OCI-LY1 (cell line): ENCODE measurements around the gene MKRN2.

Experiments used
- H2AFZ ChIP-seq: fragments of 200-600 bp; sonication (generic), shearing (Covaris generic); 2 replicates; pipeline ENCODE4 v1.6.0; 2014; ENCODE audit warnings: antibody characterized with exemption, mild to moderate bottlenecking, low read length
- H3F3A ChIP-seq: fragments of 200-600 bp; sonication (generic), shearing (Covaris generic); 2 replicates; pipeline ENCODE4 v1.6.0; 2014; ENCODE audit warnings: mild to moderate bottlenecking, antibody characterized with exemption, low read length, moderate library complexity; ENCODE audit not compliant: insufficient read depth
- H3K27ac ChIP-seq: fragments of 200-600 bp; sonication (generic); 2 replicates; pipeline ENCODE4 v1.5.1; 2014; ENCODE audit warnings: low read length, mixed run types, mild to moderate bottlenecking, low read depth; ENCODE audit not compliant: poor library complexity, severe bottlenecking
- H3K27me3 ChIP-seq: fragments of 200-600 bp; sonication (generic); 2 replicates; pipeline ENCODE4 v1.6.0; 2014; ENCODE audit warnings: antibody characterized with exemption, mild to moderate bottlenecking, low read length, moderate library complexity; ENCODE audit not compliant: insufficient read depth
- H3K36me3 ChIP-seq: fragments of 200-600 bp; sonication (generic); 2 replicates; pipeline ENCODE4 v1.6.1; 2014; ENCODE audit warnings: mild to moderate bottlenecking, antibody characterized with exemption, low read length, moderate library complexity, mixed read lengths; ENCODE audit not compliant: insufficient read depth
- H3K4me1 ChIP-seq: fragments of 200-600 bp; sonication (generic); 2 replicates; pipeline ENCODE4 v1.5.1; 2014; ENCODE audit warnings: mild to moderate bottlenecking, low read length, moderate library complexity; ENCODE audit not compliant: insufficient read depth, severe bottlenecking
- H3K4me2 ChIP-seq: fragments of 200-600 bp; sonication (generic), shearing (Covaris generic); 2 replicates; pipeline ENCODE4 v1.6.1; 2014; ENCODE audit warnings: low read length
- H3K4me3 ChIP-seq: fragments of 200-600 bp; sonication (generic); 2 replicates; pipeline ENCODE4 v1.5.1; 2014; ENCODE audit warnings: low read length, low read depth, mild to moderate bottlenecking, mixed read lengths; ENCODE audit not compliant: poor library complexity, severe bottlenecking
- H3K79me2 ChIP-seq: fragments of 200-600 bp; shearing (Covaris generic); 2 replicates; pipeline ENCODE4 v1.6.1; 2016; ENCODE audit warnings: mixed run types, low read length, mixed read lengths; ENCODE audit not compliant: insufficient read depth
- H3K9ac ChIP-seq: fragments of 200-600 bp; sonication (generic), shearing (Covaris generic); 2 replicates; pipeline ENCODE4 v1.6.1; 2014; ENCODE audit warnings: mild to moderate bottlenecking, low read length, mixed read lengths
- H3K9me2 ChIP-seq: fragments of 200-600 bp; sonication (generic), shearing (Covaris generic); 2 replicates; pipeline ENCODE4 v1.6.1; 2014; ENCODE audit warnings: low read depth, mild to moderate bottlenecking, low read length, mixed read lengths
- H3K9me3 ChIP-seq: fragments of 200-600 bp; shearing (Covaris generic); 2 replicates; pipeline ENCODE4 v1.6.1; 2014; ENCODE audit warnings: low read length, mixed read lengths
- H4K20me1 ChIP-seq: fragments of 200-600 bp; sonication (generic), shearing (Covaris generic); 2 replicates; pipeline ENCODE4 v1.6.0; 2016; ENCODE audit warnings: mild to moderate bottlenecking, low read length; ENCODE audit not compliant: insufficient read depth
- CTCF ChIP-seq: fragments of 200-600 bp; sonication (generic), shearing (Covaris generic); IDR thresholded peaks from 2 replicates; pipeline ENCODE4 v1.5.1; 2017; ENCODE audit warnings: mild to moderate bottlenecking, antibody characterized with exemption, low read length, moderate library complexity, mixed read lengths
- EZH2 ChIP-seq: fragments of 200-600 bp; sonication (generic), shearing (Covaris generic); IDR thresholded peaks from 2 replicates; pipeline ENCODE4 v1.8.0; 2017; ENCODE audit warnings: borderline replicate concordance, mixed run types, mild to moderate bottlenecking, antibody characterized with exemption, low read length, moderate library complexity, mixed read lengths

The MKRN2 gene

GRCh38 chr3:12556690-12557472 is at the start of gene MKRN2:
MKRN2 (plus strand) TSS chr3:12557087; CDS start chr3:12557151, 64 bp downstream.
- H3K36me3 ChIP-seq, result no peaks in the 10 kb centered on the region
- H3K27ac ChIP-seq, result peak within 1 kb of the TSS; percentile 16
- H3K9ac ChIP-seq, result peak within 1 kb of the TSS; percentile 82
- H3K4me2 ChIP-seq, result peak within 1 kb of the TSS; percentile 100
- H4K20me1 ChIP-seq, result no peaks in the 10 kb centered on the region
- peaks cover 46% of the 10 kb centered on the region for H3K79me2 ChIP-seq
- peaks cover 53% of the 10 kb centered on the region for H3K4me1 ChIP-seq
- peak within 1 kb of the TSS; percentile 98 for H2AFZ ChIP-seq
- H3K27me3 ChIP-seq, result no peaks in the 10 kb centered on the region
- TF ChIP-seq CTCF, result no peak
- no peak for TF ChIP-seq EZH2
- no peaks in the 10 kb centered on the region for H3K9me2 ChIP-seq
- no peaks in the 10 kb centered on the region for H3K9me3 ChIP-seq
- no peaks in the 10 kb centered on the region for H3F3A ChIP-seq
- peak within 1 kb of the TSS; percentile 82 for H3K4me3 ChIP-seq

- no peaks in the 10 kb centered on the region for H3F3A ChIP-seq
- no peak overlapping the region for H3K27ac ChIP-seq
- H4K20me1 ChIP-seq, result no peaks in the 10 kb centered on the region
- H3K4me1 ChIP-seq, result no peaks in the 10 kb centered on the region
- H3K4me3 ChIP-seq, result no peak overlapping the region
- no peak for TF ChIP-seq CTCF
- no peak for TF ChIP-seq EZH2
- H3K9me2 ChIP-seq, result no peaks in the 10 kb centered on the region
- H2AFZ ChIP-seq, result no peak overlapping the region
- H3K36me3 ChIP-seq, result peaks cover 31% of the 10 kb centered on the region
- no peaks in the 10 kb centered on the region for H3K27me3 ChIP-seq
- H3K4me2 ChIP-seq, result no peak overlapping the region
- no peaks in the 10 kb centered on the region for H3K9me3 ChIP-seq
- H3K9ac ChIP-seq, result no peak overlapping the region
- no peaks in the 10 kb centered on the region for H3K79me2 ChIP-seq
Observed at GRCh38 chr3:12507591-12508281, 49.2 kb upstream of the MKRN2 start.

- peaks cover 27% of the 10 kb centered on the region for H3K36me3 ChIP-seq
- H3K4me2 ChIP-seq, result no peak overlapping the region
- no peaks in the 10 kb centered on the region for H3K9me3 ChIP-seq
- no peak overlapping the region for H3K9ac ChIP-seq
- no peaks in the 10 kb centered on the region for H4K20me1 ChIP-seq
- no peaks in the 10 kb centered on the region for H3K9me2 ChIP-seq
- TF ChIP-seq CTCF (no peak), EZH2 (no peak)
- no peaks in the 10 kb centered on the region for H3F3A ChIP-seq
- no peaks in the 10 kb centered on the region for H3K4me1 ChIP-seq
- H2AFZ ChIP-seq, result no peak overlapping the region
- no peak overlapping the region for H3K27ac ChIP-seq
- no peak overlapping the region for H3K4me3 ChIP-seq
- no peaks in the 10 kb centered on the region for H3K27me3 ChIP-seq
- H3K79me2 ChIP-seq, result no peaks in the 10 kb centered on the region
Observed at GRCh38 chr3:12508291-12508700, 48.6 kb upstream of the MKRN2 start.
